GM19025 (cell line): ENCODE data around the gene KLHL40.

Source experiments
- ATAC-seq: cut with Tn5 transposase; IDR thresholded peaks from one replicate; pipeline ENCODE4 v1.9.1; 2021; ENCODE audit warnings: mild to moderate bottlenecking, low read depth, moderate library complexity; ENCODE audit not compliant: unreplicated experiment

The KLHL40 gene

DNA sequence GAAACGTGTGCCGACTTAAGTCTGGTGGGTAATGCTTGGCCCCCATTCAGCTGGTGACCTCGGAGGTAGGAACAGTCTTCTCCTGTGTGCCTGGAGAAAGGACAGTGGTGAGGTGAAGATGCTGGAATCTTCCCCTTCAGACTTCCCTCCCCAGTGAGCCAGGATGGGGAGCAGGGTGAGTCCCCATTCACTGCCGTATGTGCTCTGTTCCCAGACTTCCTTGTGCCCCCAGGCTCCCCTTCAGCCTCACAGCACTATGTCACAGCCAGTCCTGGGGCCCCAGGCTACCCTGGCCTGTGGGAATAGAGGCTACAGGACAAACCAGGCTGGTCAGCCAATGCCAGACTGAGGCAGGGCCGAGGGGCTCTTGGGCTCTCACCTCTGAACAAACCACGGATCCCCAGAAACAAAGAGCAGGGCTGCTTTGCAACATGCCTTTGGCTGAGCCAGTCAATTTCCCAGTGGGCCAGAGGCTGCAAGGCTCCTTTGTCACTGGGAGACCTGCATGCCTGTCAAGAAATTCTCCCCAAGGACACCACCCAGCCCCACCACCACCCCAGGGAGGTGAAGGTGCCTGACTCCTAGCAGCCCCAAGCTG is 49.0 kb downstream of the KLHL40 start:
- ATAC-seq: no peak

DNA sequence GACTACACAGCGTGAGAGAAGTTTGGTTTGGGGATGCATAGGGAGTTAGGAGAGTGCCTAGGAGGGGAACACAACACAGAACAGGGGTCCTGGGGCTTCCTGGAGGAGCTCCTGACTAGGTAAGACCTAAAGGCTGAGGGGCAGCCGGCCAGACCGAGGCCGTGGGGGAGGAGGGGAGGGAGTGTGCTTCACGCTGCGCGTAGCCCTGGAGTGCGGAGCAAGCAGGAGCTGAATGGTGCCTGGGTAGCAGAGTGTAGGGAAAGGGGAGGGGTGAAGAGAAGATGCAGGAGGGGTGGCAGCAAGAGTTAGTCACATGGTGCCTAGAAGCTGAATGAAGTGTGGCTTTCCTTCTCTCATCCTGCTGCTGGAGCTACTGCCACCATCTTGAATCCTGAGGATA is 49.7 kb downstream of the KLHL40 start:
- no peak for ATAC-seq

DNA sequence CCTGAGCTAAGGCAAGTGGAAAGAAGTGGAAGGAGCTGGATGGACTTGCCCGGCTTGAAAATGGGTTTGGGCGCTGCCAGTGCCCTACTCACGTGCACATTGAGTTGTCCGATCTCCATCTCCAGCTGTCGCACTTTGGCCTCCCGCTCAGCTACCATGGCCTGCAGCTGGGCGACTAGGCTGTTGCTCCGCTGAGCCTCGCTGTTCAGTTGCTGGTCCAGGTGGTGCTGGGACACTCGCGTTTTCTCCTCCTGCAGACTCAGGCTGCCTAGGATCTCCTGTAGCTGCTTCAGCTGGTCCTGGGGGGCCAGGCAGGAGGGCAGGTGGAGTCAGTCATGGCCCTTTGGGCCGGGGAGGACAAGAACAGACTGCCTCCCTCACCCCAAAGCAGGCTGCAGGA is 50.3 kb downstream of the KLHL40 start:
- ATAC-seq: no peak

DNA sequence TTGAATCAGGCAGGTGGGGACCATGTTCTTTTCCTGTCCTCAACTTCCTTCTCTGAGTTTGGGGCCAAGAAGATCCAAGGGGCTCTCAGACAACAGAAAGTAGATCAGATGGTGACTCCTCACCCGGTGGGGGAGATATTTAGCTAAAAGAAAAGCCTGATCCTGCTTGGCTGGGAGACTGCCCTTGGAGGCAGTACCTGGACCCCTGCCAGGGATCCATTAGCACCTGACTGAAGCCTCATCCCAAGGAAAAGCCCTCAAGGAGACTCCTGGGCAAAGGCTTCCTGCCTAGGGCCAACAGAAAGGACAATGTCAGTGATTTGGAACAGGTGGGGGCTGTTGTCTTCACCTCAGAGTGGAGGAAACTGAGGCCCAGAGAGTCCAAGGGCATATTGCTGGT is 50.7 kb downstream of the KLHL40 start:
- no peak for ATAC-seq

DNA sequence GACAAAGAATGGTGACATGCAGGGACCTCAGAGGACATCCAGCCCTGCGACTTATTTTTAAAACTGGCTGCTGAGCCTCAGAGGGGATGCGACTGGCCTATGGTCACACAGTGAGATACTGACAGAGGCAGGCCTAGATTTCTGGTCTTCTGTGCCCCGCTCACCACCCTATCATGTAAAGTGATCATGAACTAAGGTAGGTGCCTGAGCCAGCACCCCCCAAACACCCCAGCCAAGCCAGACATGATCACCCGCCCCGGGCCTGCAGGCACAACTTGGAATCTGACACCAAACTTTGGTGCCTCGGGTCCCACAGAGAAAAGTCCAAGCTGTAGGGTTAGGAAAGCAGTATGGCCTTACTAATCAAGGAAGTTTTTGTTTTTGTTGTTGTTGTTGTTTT is 51.2 kb downstream of the KLHL40 start:
- ATAC-seq: no peak

DNA sequence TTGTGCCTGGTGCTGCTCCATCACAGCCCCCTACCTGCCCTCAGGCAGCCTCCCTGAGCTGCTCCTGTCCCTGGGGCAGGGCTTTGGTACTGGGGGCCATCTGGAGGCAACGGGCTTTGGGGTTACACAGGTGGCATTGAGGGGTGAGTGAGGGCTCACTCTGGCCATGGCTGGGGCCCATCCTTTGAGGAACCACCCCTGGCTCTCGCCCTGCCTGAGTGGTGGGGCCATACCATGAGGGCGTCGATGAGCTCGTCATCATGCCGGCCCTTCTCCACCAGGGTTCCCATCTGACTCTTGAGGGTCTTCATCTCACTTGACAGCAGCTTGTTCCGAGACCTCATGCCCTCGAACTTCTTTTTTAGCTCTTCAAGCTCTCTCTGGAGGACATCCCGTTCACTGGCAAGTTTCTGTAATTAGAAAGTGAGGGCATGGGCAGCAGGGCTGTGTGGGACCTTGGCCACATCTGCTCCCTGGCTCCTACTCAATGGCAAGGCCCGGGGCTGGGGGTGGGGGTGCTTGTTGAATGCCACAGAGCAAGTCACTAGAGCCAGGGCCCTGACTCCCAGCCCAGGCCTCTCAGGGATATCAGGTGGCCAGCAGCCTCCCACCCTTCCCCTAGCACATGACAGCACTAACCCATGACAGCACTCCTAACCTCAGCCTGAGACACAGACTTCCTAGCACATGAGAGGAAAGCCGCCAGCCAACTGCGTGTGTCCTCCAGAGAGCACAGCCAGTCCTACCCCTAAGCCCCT is 54.2 kb downstream of the KLHL40 start:
- ATAC-seq: no peak

DNA sequence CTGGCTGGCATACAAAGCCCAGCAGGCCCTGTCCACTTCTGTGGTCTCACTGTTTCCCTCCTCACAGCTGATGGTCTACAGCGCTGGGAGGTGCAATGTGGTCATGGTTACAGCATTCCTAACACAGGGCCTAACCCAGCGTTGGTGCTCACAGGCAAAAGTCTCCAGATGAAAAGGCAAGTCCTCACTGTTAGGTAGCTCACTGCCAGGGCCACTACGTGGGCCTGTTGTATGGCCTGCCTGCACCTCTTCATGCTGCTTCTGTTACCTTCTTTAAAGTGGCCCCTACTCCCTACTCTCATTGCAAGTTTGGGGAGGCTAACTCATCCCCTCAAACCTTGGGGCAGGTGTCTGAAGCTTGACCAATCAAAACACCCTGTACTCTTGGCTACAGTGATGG is 56.5 kb downstream of the KLHL40 start:
- ATAC-seq: no peak
